Chondrocyte (in vitro differentiated cells): Measurements from ENCODE around the gene TTBK1. TPM values are rescaled to one million over a fixed set of nuclear protein-coding genes. Genes with fewer than 3 reads are reported as not detected.

Experiments
- DNase-seq: peaks from one replicate; pipeline ENCODE4 v3.0.0; 2021; ENCODE audit warnings: mixed read lengths, low spot score
- H3K27ac Mint-ChIP-seq: one replicate; pipeline ENCODE4 v1.8.0; 2021; ENCODE audit warnings: mild to moderate bottlenecking, moderate library complexity, mixed read lengths; ENCODE audit not compliant: unreplicated experiment
- H3K27me3 Mint-ChIP-seq: 2 replicates; pipeline ENCODE4 v1.8.0; 2021; ENCODE audit warnings: low read depth, mixed read lengths
- H3K36me3 Mint-ChIP-seq: 2 replicates; pipeline ENCODE4 v1.8.0; 2021; ENCODE audit warnings: low read depth, mixed read lengths
- H3K4me1 Mint-ChIP-seq: 2 replicates; pipeline ENCODE4 v1.8.0; 2021; ENCODE audit warnings: low read depth, mild to moderate bottlenecking, mixed read lengths
- H3K4me3 Mint-ChIP-seq: one replicate; pipeline ENCODE4 v1.8.0; 2021; ENCODE audit warnings: mild to moderate bottlenecking, moderate library complexity, mixed read lengths; ENCODE audit not compliant: unreplicated experiment
- H3K9me3 Mint-ChIP-seq: 2 replicates; pipeline ENCODE4 v1.8.0; 2021; ENCODE audit warnings: low read depth, mixed read lengths
- CTCF ChIP-seq: fragments of 200-600 bp; sonication (generic); IDR thresholded peaks from 2 replicates; pipeline ENCODE4 v1.5.0; 2021; ENCODE audit warnings: antibody characterized with exemption, mild to moderate bottlenecking, moderate library complexity
- total RNA-seq: library from RNA; stranded (reverse); gene quantifications from 3 replicates; pipeline ENCODE4 v1.2.1, GENCODE V29; 2021

Gene TTBK1
- total RNA-seq, 1 donor from 2014 or later: 0.07 TPM

GRCh38 chr6:43207286-43207685, 36.0 kb upstream of the TTBK1 start:
- Mint-ChIP-seq H3K4me1 (peaks cover 3% of the 10 kb centered on the region), H3K27ac (no peak overlapping the region), H3K36me3 (peaks cover 21% of the 10 kb centered on the region), H3K4me3 (no peak overlapping the region), H3K27me3 (no peaks in the 10 kb centered on the region), H3K9me3 (peaks cover 4% of the 10 kb centered on the region)
- TF ChIP-seq CTCF: no peak
- no peak for DNase-seq

- TF ChIP-seq CTCF: peak; percentile 20
- no peak overlapping the region for H3K27ac Mint-ChIP-seq
- DNase-seq: no peak
- H3K36me3 Mint-ChIP-seq: peaks cover 15% of the 10 kb centered on the region
- H3K4me1 Mint-ChIP-seq: peaks cover 3% of the 10 kb centered on the region
- no peak overlapping the region for H3K4me3 Mint-ChIP-seq
- no peaks in the 10 kb centered on the region for H3K27me3 Mint-ChIP-seq
- H3K9me3 Mint-ChIP-seq: no peaks in the 10 kb centered on the region
These were observed 31.3 kb upstream of the TTBK1 start for GRCh38 chr6:43211955-43212354.

- Mint-ChIP-seq H3K4me3 (no peak overlapping the region), H3K4me1 (peaks cover 3% of the 10 kb centered on the region), H3K27me3 (no peaks in the 10 kb centered on the region), H3K36me3 (peaks cover 16% of the 10 kb centered on the region), H3K27ac (no peak overlapping the region), H3K9me3 (no peaks in the 10 kb centered on the region)
- DNase-seq: peak; percentile 58
- no peak for TF ChIP-seq CTCF
These were observed 29.9 kb upstream of the TTBK1 start for GRCh38 chr6:43213431-43213830.

- no peak for TF ChIP-seq CTCF
- Mint-ChIP-seq H3K27ac (no peak overlapping the region), H3K36me3 (peaks cover 17% of the 10 kb centered on the region), H3K9me3 (no peaks in the 10 kb centered on the region), H3K27me3 (no peaks in the 10 kb centered on the region), H3K4me3 (no peak overlapping the region), H3K4me1 (peaks cover 3% of the 10 kb centered on the region)
- peak; percentile 64 for DNase-seq
These were observed 28.2 kb upstream of the TTBK1 start for GRCh38 chr6:43215066-43215465.

- Mint-ChIP-seq H3K27me3 (no peaks in the 10 kb centered on the region), H3K4me1 (peaks cover 3% of the 10 kb centered on the region), H3K36me3 (peaks cover 20% of the 10 kb centered on the region), H3K27ac (no peak overlapping the region), H3K4me3 (no peak overlapping the region), H3K9me3 (no peaks in the 10 kb centered on the region)
- TF ChIP-seq CTCF: no peak
- peak; percentile 68 for DNase-seq
These were observed 27.1 kb upstream of the TTBK1 start for GRCh38 chr6:43216200-43216599.
